ENCODE data around the gene COL5A1. TPM values are rescaled to one million over a fixed set of nuclear protein-coding genes. Genes with fewer than 3 reads are reported as not detected.

Gene COL5A1
- polyA plus RNA-seq, 1 donor (not counting 4 experiments of a cell fraction or from before 2014, with no cell fraction given): 3.1 TPM

GRCh38 chr9:134663084-134663483 is 21.5 kb downstream of the COL5A1 start:
- Histone ChIP-seq H3K9me3 (ENCODE audit: control insufficient read depth, low read depth, low read length) (no peaks in the 10 kb centered on the region), H3K4me1 (ENCODE audit: control insufficient read depth, extremely low read depth, insufficient read depth, low read length) (peaks cover 20% of the 10 kb centered on the region), H4K20me1 (ENCODE audit: control insufficient read depth, extremely low read depth, insufficient read depth, low read length) (no peaks in the 10 kb centered on the region), H2AFZ (ENCODE audit: control insufficient read depth, low read length) (no peak overlapping the region), H3K79me2 (ENCODE audit: control insufficient read depth, insufficient read depth, low read length) (no peaks in the 10 kb centered on the region), H3K36me3 (ENCODE audit: control insufficient read depth in 2 of 2, extremely low read depth in 1 of 2, insufficient read depth in 2 of 2, low read length in 2 of 2) (no peaks in the 10 kb centered on the region), H3K4me3 (ENCODE audit: control insufficient read depth in 2 of 3, extremely low read depth in 1 of 3, insufficient read depth in 2 of 3, low read depth in 1 of 3, low read length in 3 of 3) (no peak overlapping the region), H3K9ac (ENCODE audit: control insufficient read depth, extremely low read depth, insufficient read depth, low read length) (no peak overlapping the region), H3K9me1 (ENCODE audit: control insufficient read depth, extremely low read depth, insufficient read depth, low read length) (peaks cover 2% of the 10 kb centered on the region), H3K27ac (ENCODE audit: control insufficient read depth, insufficient read depth, low read length) (no peak overlapping the region), H3K27me3 (ENCODE audit: control insufficient read depth, extremely low read depth, insufficient read depth, low read length) (no peaks in the 10 kb centered on the region), H3K4me2 (ENCODE audit: control insufficient read depth, extremely low read depth, insufficient read depth, low read depth, low read length) (no peak overlapping the region)
- DNase-seq (ENCODE audit: low read depth, low spot score) (no peak), FAIRE-seq (no peak)
- no peak for TF ChIP-seq CTCF (optimal IDR thresholded peaks at IDR 0.05 in 1 of 3, IDR thresholded peaks at IDR 0.05 in 1 of 3, conservative IDR thresholded peaks at IDR 0.05 in 1 of 3; ENCODE audit: extremely low read depth in 1 of 3, insufficient read depth in 2 of 3, low read length in 3 of 3)
- TF ChIP-seq EZH2 (IDR thresholded peaks at IDR 0.05; ENCODE audit: low read length): no peak
- dilution Hi-C loops (cut with MboI; ENCODE audit: extremely low pct_ligation_motif_present, low sequenced_read_pairs): no loop called here

GRCh38 chr9:134663753-134664415 is 22.3 kb downstream of the COL5A1 start:
- H3K27me3 ChIP-seq (ENCODE audit: control insufficient read depth, extremely low read depth, insufficient read depth, low read length): no peaks in the 10 kb centered on the region
- peak in 2 of 3 experiments; percentile 12 to 29 for TF ChIP-seq CTCF (optimal IDR thresholded peaks at IDR 0.05 in 1 of 3, IDR thresholded peaks at IDR 0.05 in 1 of 3, conservative IDR thresholded peaks at IDR 0.05 in 1 of 3; ENCODE audit: extremely low read depth in 1 of 3, insufficient read depth in 2 of 3, low read length in 3 of 3)
- TF ChIP-seq EZH2 (IDR thresholded peaks at IDR 0.05; ENCODE audit: low read length): no peak
- no peak overlapping the region for H3K4me2 ChIP-seq (ENCODE audit: control insufficient read depth, extremely low read depth, insufficient read depth, low read depth, low read length)
- DNase-seq (ENCODE audit: low read depth, low spot score) (no peak), FAIRE-seq (no peak)
- H3K4me3 ChIP-seq (ENCODE audit: control insufficient read depth in 2 of 3, extremely low read depth in 1 of 3, insufficient read depth in 2 of 3, low read depth in 1 of 3, low read length in 3 of 3): no peak overlapping the region
- dilution Hi-C loops (cut with MboI; ENCODE audit: extremely low pct_ligation_motif_present, low sequenced_read_pairs): no loop called here
- no peak overlapping the region for H3K9ac ChIP-seq (ENCODE audit: control insufficient read depth, extremely low read depth, insufficient read depth, low read length)
- no peak overlapping the region for H2AFZ ChIP-seq (ENCODE audit: control insufficient read depth, low read length)
- H4K20me1 ChIP-seq (ENCODE audit: control insufficient read depth, extremely low read depth, insufficient read depth, low read length): no peaks in the 10 kb centered on the region
- H3K9me1 ChIP-seq (ENCODE audit: control insufficient read depth, extremely low read depth, insufficient read depth, low read length): peaks cover 2% of the 10 kb centered on the region
- no peaks in the 10 kb centered on the region for H3K79me2 ChIP-seq (ENCODE audit: control insufficient read depth, insufficient read depth, low read length)
- no peak overlapping the region for H3K27ac ChIP-seq (ENCODE audit: control insufficient read depth, insufficient read depth, low read length)
- H3K9me3 ChIP-seq (ENCODE audit: control insufficient read depth, low read depth, low read length): no peaks in the 10 kb centered on the region
- peaks cover 20% of the 10 kb centered on the region for H3K4me1 ChIP-seq (ENCODE audit: control insufficient read depth, extremely low read depth, insufficient read depth, low read length)
- H3K36me3 ChIP-seq (ENCODE audit: control insufficient read depth in 2 of 2, extremely low read depth in 1 of 2, insufficient read depth in 2 of 2, low read length in 2 of 2): no peaks in the 10 kb centered on the region
